Omental fat pad (tissue), 4 donors: ENCODE results near the gene ATP6V0C. TPM values are rescaled to one million over a fixed set of nuclear protein-coding genes. Genes with fewer than 3 reads are reported as not detected.
"Not testable (repeated sequence)": the region's sequence is repeated elsewhere in the genome, so short reads cannot be mapped to it uniquely, and the experiment has no call there.

Experiments
- ATAC-seq: fragments of 150-250 bp; one replicate; pipeline ENCODE4 v1.9.1; 2016; ENCODE audit warnings: mild to moderate bottlenecking, moderate library complexity; ENCODE audit not compliant: low FRiP score
- DNase-seq: peaks from one replicate; pipeline ENCODE4 v3.0.0-alpha.2; 2019; ENCODE audit warnings: low spot score
- total RNA-seq, 4 donors: library from RNA; depleted of rRNA; stranded (reverse); fragments of >200 nt; gene quantifications; one replicate each; pipeline ENCODE4 v1.1.0, GENCODE V29; 2016
- TF ChIP-seq, protein P1 (sequence below), 3 donors: fragments of 450-650 bp; IDR thresholded peaks; one replicate each; pipeline ENCODE4 v1.5.1; 2016 to 2017; ENCODE audit warnings: antibody characterized with exemption in 3 of 3, mild to moderate bottlenecking in 3 of 3, moderate library complexity in 2 of 3

Gene ATP6V0C
- total RNA-seq, 4 donors from 2014 or later: 43.5 to 113 (median 67.9) TPM

DNA sequence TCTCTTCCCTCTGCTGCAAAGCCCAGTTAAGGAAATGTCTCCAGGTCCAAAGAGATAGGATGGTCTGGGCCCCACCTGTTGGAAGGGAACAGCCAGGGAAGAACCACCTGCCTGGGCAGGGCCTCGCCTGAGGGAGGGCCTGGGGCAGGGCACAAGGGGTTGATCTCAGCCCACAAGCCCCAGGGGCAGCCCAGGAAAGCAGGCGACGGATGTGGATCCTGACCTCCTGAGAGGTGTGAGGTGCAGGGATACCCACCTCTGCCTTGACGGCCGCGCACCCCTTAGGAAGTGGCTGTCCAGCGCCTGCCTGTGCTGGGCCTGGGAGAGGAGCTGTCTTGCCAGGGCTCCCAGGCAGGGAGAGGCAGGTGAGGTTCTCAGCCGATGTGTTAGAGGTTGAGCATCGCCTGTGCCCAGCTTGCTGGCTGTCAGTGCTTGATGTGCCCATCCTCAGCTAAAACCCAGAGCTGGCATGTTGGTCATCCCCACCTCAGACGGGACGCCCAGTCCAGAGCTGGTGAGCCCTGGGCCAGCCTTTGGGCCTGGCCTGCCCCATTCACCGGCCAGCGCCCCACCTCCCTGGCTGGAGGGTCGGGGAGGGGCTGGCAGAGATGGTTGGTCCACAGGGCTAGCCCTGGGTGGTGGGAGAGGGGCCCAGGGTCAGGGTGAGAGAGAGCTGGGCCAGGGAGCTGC, 17.0 kb downstream of the ATP6V0C start:
- ATAC-seq (no peak), DNase-seq (no peak)
- TF ChIP-seq, protein P1, sequence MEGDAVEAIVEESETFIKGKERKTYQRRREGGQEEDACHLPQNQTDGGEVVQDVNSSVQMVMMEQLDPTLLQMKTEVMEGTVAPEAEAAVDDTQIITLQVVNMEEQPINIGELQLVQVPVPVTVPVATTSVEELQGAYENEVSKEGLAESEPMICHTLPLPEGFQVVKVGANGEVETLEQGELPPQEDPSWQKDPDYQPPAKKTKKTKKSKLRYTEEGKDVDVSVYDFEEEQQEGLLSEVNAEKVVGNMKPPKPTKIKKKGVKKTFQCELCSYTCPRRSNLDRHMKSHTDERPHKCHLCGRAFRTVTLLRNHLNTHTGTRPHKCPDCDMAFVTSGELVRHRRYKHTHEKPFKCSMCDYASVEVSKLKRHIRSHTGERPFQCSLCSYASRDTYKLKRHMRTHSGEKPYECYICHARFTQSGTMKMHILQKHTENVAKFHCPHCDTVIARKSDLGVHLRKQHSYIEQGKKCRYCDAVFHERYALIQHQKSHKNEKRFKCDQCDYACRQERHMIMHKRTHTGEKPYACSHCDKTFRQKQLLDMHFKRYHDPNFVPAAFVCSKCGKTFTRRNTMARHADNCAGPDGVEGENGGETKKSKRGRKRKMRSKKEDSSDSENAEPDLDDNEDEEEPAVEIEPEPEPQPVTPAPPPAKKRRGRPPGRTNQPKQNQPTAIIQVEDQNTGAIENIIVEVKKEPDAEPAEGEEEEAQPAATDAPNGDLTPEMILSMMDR (IDR thresholded peaks at IDR 0.05): no peak

DNA sequence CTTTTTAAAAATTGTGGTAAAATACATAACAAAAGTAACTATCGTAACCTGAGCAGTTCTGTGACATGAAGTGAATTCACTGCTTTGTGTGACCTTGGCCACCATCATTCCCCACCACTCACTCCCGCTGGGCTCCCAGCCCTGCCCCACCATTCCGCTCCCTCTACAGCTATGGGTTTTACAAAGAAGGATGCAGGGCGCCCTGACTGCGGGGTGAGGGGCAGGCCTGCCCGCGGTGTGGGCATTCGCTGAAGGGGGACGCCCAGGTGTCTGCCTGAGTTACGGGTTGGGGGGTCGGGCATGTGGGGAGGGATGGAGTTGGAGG, 17.6 kb downstream of the ATP6V0C start, which contains the start of gene CEMP1:
Gene CEMP1, minus strand, starts transcription at position 38 of the 325 bp plus-strand sequence. CDS start 335 bp downstream, outside the sequence.
- ATAC-seq (peak; percentile 3), DNase-seq (no peak)
- TF ChIP-seq, protein P1 (IDR thresholded peaks at IDR 0.05): no peak

DNA sequence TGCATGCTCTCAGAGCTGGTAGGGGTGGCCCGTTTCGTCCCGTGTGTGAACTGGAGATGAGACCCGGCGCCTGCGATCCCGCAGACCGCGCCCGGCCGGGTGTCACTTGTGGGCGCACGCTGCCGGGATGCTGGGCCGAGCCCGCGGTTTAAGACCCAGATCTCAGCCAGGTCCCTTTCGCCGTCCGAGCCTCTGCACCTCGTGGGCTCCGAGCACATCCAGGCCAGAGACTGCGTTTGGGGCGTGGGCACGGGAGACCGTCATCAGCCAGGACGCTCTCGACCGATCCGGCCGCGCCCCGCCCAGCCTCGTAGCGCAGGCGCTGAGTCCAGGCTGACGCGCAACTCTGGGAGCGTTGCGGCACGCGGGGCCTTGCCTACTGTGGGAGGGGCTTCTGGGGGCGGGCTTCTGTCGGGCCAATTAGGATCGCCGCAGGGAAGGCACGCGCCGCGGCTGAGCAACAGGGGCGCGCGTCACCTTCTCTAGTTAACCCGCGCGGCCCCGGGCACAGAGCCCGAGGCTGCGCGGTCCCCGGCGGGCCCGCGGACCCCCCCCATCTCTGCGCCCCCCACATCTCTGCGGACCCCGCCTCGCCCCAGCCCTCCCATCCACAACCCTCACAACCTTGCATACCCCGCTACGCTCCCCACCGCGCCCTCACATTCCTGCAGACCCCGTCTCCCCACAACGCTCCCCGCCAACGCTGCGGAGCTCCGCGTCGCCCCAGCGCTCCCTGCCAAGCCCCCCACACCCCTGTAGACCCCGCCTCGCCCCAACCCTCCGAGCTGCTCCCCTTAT, 18.1 kb downstream of the ATP6V0C start:
- TF ChIP-seq, protein P1 (IDR thresholded peaks at IDR 0.05): no peak
- peak; percentile 91 for ATAC-seq

DNA sequence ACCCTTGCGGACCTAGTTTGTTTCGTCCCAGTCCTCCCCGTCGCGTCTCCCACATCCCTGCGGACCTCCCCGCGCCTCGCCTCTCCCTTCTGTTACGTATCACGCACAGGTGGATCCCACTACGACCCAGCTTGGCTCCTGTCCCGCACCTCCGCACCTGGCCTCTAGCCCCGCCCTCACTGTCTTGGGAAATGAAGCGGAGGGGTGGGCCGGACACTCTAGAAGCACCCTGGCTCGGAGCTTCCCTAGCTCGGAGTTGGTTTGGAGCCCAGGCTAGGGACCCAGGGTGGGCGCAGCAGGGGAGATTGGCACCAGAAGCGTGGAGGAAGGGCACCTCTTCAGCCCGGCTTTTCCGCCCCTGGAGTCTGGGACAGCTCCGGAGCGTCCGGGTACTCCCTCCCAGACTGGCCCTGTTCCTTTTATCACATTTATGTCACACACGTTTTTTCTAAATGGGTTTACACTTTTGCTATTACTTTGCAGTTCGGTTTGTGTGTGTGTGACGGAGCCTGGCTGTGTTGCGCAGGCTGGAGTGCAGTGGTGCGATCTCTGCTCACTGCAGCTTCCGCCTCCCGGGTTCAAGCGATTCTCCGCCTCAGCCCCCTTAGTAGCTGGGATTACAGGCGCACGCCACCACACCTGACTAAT, 18.9 kb downstream of the ATP6V0C start:
- ATAC-seq (peak; percentile 33), DNase-seq (no peak)
- TF ChIP-seq, protein P1 (IDR thresholded peaks at IDR 0.05): no peak

More for the DNA sequence above, 18.1 kb downstream of the ATP6V0C start:
- peak; percentile 91 for DNase-seq

DNA sequence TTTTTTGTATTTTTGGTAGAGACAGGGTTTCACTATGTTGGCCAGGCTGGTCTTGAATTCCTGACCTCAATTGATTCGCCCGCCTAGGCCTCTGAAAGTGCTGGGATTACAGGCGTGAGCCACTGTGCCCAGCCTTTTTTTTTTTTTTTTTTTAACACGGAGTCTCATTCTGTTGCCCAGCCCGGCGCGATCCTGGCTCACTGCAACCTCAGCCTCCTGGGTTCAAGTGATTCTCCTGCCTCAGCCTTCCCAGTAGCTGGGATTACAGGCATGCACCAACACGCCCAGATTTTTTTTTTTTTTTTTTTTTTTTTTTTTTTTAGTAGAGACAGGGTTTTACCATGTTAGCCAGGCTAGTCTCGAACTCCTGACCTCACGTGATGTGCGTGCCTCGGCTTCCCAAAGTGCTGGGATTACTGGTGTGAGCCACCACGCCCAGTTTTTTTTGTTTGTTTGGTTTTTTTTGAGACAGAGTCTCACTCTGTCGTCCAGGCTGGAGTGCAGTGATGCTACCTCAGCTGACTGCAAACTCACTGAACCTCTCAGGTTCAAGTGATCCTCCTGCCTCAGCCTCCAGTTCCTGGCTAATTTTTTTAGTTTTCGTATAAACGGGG, 19.5 kb downstream of the ATP6V0C start:
- ATAC-seq, DNase-seq: not testable (repeated sequence)

DNA sequence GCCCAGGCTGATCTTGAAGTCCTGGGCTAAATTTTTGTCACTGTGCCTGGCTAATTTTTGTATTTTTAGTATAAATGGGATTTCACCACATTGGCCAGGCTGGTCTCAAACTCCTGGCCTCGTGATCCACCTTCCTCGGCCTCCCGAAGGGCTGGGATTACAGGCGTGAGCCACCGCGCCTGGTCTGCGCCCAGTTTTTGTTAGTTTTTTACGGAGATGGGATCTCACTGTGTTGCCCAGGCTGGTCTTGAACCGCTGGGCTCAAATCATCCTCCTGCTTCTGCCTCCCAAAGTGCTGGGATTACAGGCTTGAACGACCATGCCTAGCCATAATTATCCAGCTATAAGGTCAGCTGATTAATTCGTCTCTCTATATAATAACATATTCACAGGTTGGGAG, 20.2 kb downstream of the ATP6V0C start:
- ATAC-seq: no peak
- no peak for DNase-seq

DNA sequence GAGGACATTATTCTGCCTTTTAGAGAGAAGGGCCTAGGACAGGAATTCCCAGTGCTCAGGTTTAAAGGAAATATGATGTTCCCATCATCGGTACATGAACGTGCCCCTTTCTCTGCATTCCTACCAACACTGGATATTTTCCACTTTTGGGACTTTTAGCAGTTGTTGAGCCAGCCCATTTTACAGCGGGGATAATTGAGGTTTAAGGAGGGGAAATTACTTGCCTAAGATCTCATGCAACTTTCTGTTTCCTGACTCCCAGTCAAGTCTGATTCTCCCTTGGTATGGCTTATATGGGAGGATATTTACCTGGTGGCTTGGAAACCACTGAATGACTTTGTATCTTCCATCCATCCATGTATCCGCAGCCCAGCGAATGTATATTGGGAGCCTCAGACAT, 20.6 kb downstream of the ATP6V0C start:
- not testable (repeated sequence) for DNase-seq, ATAC-seq

More for the DNA sequence above, 20.2 kb downstream of the ATP6V0C start:
- TF ChIP-seq, protein P1 (IDR thresholded peaks at IDR 0.05): no peak
